HepG2 (cell line): Measurements from ENCODE around the gene NID1. TPM values are rescaled to one million over a fixed set of nuclear protein-coding genes. Genes with fewer than 3 reads are reported as not detected.

Experiments used
- ATM ChIP-seq: fragments of 450-650 bp; IDR thresholded peaks from 2 replicates; pipeline ENCODE4 v1.7.1; 2017; ENCODE audit warnings: mild to moderate bottlenecking, borderline replicate concordance
- DMAP1 ChIP-seq: IDR thresholded peaks from 2 replicates; pipeline ENCODE4 v1.6.1; 2016
- FOXP1 ChIP-seq, 2 experiments: fragments of 450-650 bp in 1 of 2; IDR thresholded peaks; 2 replicates each; pipeline ENCODE4 v1.6.1; 2017 to 2018; ENCODE audit warnings: antibody characterized with exemption in 1 of 2
- HHEX ChIP-seq: IDR thresholded peaks from 2 replicates; pipeline ENCODE4 v1.6.1; 2016; ENCODE audit warnings: control low read depth
- HNF4A ChIP-seq: sonication (generic); formaldehyde crosslinking; IDR thresholded peaks from 2 replicates; pipeline ENCODE4 v1.4.0; 2020; ENCODE audit warnings: missing genetic modification reagents
- MEIS2 ChIP-seq: sonication (generic); formaldehyde crosslinking; IDR thresholded peaks from 2 replicates; pipeline ENCODE4 v1.9.0; 2021; ENCODE audit warnings: mild to moderate bottlenecking, missing genetic modification reagents
- NFIB ChIP-seq: sonication (generic); formaldehyde crosslinking; IDR thresholded peaks from 2 replicates; pipeline ENCODE4 v1.9.0; 2021; ENCODE audit warnings: missing genetic modification reagents, mild to moderate bottlenecking, borderline replicate concordance
- NFIC ChIP-seq: IDR thresholded peaks from 2 replicates; pipeline ENCODE4 v1.6.1; 2012; ENCODE audit warnings: mild to moderate bottlenecking, low read length, inconsistent platforms
- PHF21A ChIP-seq: sonication (generic); formaldehyde crosslinking; IDR thresholded peaks from 2 replicates; pipeline ENCODE4 v1.5.0; 2020; ENCODE audit warnings: mild to moderate bottlenecking, missing genetic modification reagents
- PRDM10 ChIP-seq: sonication (generic); formaldehyde crosslinking; IDR thresholded peaks from 2 replicates; pipeline ENCODE4 v1.4.0; 2020; ENCODE audit warnings: low read depth, missing genetic modification reagents
- PRDM15 ChIP-seq: sonication (generic); formaldehyde crosslinking; IDR thresholded peaks from 2 replicates; pipeline ENCODE4 v1.4.0; 2020; ENCODE audit warnings: missing genetic modification reagents
- SKI ChIP-seq: fragments of 450-650 bp; IDR thresholded peaks from one replicate; pipeline ENCODE4 v1.6.1; 2018; ENCODE audit warnings: mild to moderate bottlenecking; ENCODE audit not compliant: partially characterized antibody
- TIGD3 ChIP-seq: sonication (generic); formaldehyde crosslinking; IDR thresholded peaks from 2 replicates; pipeline ENCODE4 v1.5.1; 2020; ENCODE audit warnings: mild to moderate bottlenecking, missing genetic modification reagents, borderline replicate concordance
- ZNF33B ChIP-seq: sonication (generic); formaldehyde crosslinking; IDR thresholded peaks from 2 replicates; pipeline ENCODE4 v1.5.1; 2020; ENCODE audit warnings: mild to moderate bottlenecking, missing genetic modification reagents
- ZSCAN31 ChIP-seq: sonication (generic); formaldehyde crosslinking; IDR thresholded peaks from 2 replicates; pipeline ENCODE4 v1.5.0; 2020; ENCODE audit warnings: low read depth, mild to moderate bottlenecking, missing genetic modification reagents
- polyA plus RNA-seq, 8 experiments: library from polyadenylated mRNA; depleted of rRNA in 3 of 8; stranded (reverse) in 7 of 8; unstranded in 1 of 8; fragments of >200 nt; fragmentation: Illumina TruSeq in 4 of 8; extraction: Trizol in 4 of 8; gene quantifications; 2 replicates each; pipeline versions ENCODE4 v1.2.1 to v1.2.3, GENCODE V29; 2011 to 2016; ENCODE audit warnings: low read depth in 4 of 8, missing spikeins in 1 of 8, mixed read lengths in 1 of 8; ENCODE audit not compliant: insufficient read depth in 1 of 8
- total RNA-seq, 5 experiments: library from RNA; depleted of rRNA; stranded (reverse); fragments of >200 nt; fragmentation: Illumina TruSeq; extraction: Trizol; gene quantifications; 2 replicates each; pipeline ENCODE4 v1.2.3, GENCODE V29; 2016; ENCODE audit warnings: low read depth in 1 of 5
- TF ChIP-seq, protein P1 (sequence below): IDR thresholded peaks from 2 replicates; pipeline ENCODE4 v1.6.1; 2018; ENCODE audit warnings: missing genetic modification reagents
- TF ChIP-seq, protein P2 (sequence below): sonication (generic); formaldehyde crosslinking; IDR thresholded peaks from 2 replicates; pipeline ENCODE4 v1.4.0; 2020; ENCODE audit warnings: low read depth, mild to moderate bottlenecking, missing genetic modification reagents

NID1 gene
- total and polyA plus RNA-seq, 2 of the 13 experiments (the other 11 are each of a cell fraction or from before 2014, with no cell fraction given) = 50.2 to 56.1 TPM

DNA sequence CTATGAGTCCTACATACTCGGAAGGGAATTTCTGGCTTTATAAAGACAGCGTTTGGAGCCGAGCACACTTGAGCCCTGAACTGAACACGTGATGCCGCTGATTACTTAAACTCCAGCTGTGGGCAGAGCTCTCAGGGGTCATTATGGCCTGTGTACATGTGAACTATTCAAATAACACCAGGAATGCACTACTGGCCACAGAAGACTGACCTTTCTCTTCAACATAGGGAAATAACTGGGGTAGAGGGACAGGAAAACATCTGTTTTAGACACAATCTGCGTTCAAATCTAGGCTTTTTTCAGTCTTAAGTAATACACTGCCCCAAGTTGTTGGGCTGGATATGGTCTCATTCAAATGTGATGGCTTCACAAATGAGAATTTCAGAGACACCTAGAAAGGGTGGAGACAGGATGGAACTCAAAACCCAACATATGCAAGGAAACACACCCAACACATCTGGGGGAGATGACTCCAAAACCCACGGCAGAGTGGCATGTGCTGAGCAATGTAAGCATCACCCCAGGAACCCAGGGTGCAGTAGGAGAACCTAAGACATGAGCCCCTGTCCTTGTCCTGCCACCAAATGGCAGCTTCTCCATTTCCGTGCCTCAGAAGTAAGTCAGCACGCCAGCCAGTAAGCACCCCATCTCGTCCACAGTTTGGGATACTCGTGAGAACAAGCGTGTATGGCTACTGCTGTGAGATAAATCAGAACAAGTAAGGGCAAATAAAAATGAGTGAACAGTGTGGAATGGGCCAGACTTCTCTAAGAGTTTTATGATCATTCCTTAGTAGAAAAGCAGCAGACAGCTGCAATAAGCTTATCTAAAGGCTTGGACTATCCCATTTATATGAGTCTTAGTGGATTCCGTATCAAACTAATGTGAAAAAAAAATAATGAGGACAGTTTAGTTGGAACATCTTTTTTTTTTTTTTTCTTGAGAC lies 24.9 kb downstream of the NID1 start (continued):
- TF ChIP-seq FOXP1 (IDR thresholded peaks at IDR 0.05) = 0 out of 2 replicates have a peak, but pooled peaks have one; percentile 59
- TF ChIP-seq FOXP1 (CRISPR knock-in tag; IDR thresholded peaks at IDR 0.05) = peak; percentile 81
- TF ChIP-seq, protein P1, sequence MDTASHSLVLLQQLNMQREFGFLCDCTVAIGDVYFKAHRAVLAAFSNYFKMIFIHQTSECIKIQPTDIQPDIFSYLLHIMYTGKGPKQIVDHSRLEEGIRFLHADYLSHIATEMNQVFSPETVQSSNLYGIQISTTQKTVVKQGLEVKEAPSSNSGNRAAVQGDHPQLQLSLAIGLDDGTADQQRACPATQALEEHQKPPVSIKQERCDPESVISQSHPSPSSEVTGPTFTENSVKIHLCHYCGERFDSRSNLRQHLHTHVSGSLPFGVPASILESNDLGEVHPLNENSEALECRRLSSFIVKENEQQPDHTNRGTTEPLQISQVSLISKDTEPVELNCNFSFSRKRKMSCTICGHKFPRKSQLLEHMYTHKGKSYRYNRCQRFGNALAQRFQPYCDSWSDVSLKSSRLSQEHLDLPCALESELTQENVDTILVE (CRISPR knock-in tag) = peak; percentile 56; the same call in 1 of the 2 replicates
- no peak for TF ChIP-seq NFIB (CRISPR knock-in tag)
- TF ChIP-seq PRDM10 (CRISPR knock-in tag) = peak; percentile 95
- no peak for TF ChIP-seq ATM
- peak; percentile 85 for TF ChIP-seq HNF4A (CRISPR knock-in tag)
- TF ChIP-seq HHEX = peak; percentile 88
- TF ChIP-seq MEIS2 (CRISPR knock-in tag) = no peak
- peak; percentile 85 for TF ChIP-seq PHF21A
- TF ChIP-seq PRDM15 (CRISPR knock-in tag) = no peak
- 0 out of 2 replicates have a peak, but pooled peaks have one; percentile 68 for TF ChIP-seq NFIC
- peak; percentile 77 for TF ChIP-seq SKI
- TF ChIP-seq TIGD3 = no peak
- 0 out of 2 replicates have a peak, but pooled peaks have one; percentile 47 for TF ChIP-seq ZSCAN31 (CRISPR knock-in tag)
- TF ChIP-seq, protein P2, sequence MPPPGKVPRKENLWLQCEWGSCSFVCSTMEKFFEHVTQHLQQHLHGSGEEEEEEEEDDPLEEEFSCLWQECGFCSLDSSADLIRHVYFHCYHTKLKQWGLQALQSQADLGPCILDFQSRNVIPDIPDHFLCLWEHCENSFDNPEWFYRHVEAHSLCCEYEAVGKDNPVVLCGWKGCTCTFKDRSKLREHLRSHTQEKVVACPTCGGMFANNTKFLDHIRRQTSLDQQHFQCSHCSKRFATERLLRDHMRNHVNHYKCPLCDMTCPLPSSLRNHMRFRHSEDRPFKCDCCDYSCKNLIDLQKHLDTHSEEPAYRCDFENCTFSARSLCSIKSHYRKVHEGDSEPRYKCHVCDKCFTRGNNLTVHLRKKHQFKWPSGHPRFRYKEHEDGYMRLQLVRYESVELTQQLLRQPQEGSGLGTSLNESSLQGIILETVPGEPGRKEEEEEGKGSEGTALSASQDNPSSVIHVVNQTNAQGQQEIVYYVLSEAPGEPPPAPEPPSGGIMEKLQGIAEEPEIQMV (CRISPR knock-in tag) = no peak
- TF ChIP-seq DMAP1 (CRISPR knock-in tag) = 0 out of 2 replicates have a peak, but pooled peaks have one; percentile 37
- TF ChIP-seq ZNF33B (CRISPR knock-in tag) = no peak
